LNCaP clone FGC (cell line): ENCODE results near the gene TRIM63.
"Not testable (repeated sequence)": the region's sequence is repeated elsewhere in the genome, so short reads cannot be mapped to it uniquely, and the experiment has no call there.

Experiments
- DNase-seq: peaks from one replicate; pipeline ENCODE4 v3.0.0-alpha.2; 2011; ENCODE audit warnings: low read depth
- H3K4me3 ChIP-seq: 2 replicates; pipeline ENCODE4 v1.5.1; 2011; ENCODE audit warnings: mild to moderate bottlenecking, low read depth, low read length, control low read depth
- TF ChIP-seq, protein P1 (sequence below): IDR thresholded peaks from 2 replicates; pipeline ENCODE4 v1.5.1; 2012; ENCODE audit warnings: mild to moderate bottlenecking; ENCODE audit not compliant: control insufficient read depth, insufficient read depth; ENCODE audit errors: extremely low read depth

The TRIM63 gene

DNA sequence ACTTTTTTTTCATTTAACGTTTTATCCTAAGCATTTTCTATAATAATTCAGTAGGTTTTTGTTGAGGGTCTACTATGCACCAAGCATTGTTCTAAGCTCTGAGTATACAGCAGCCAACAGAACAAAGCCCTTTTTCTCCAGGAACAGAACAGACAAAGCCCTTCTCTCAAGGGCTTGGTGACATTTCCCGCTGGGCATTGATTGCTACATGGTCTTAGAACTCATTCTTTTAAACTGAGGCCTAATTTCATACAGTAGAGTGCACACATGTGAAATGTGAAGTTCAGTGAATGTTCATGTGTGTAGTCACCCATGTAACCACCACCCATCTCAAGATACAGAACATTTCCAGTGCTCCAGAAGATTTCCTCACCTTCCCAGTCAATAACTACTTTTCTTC, 29.0 kb upstream of the TRIM63 start:
- TF ChIP-seq, protein P1, sequence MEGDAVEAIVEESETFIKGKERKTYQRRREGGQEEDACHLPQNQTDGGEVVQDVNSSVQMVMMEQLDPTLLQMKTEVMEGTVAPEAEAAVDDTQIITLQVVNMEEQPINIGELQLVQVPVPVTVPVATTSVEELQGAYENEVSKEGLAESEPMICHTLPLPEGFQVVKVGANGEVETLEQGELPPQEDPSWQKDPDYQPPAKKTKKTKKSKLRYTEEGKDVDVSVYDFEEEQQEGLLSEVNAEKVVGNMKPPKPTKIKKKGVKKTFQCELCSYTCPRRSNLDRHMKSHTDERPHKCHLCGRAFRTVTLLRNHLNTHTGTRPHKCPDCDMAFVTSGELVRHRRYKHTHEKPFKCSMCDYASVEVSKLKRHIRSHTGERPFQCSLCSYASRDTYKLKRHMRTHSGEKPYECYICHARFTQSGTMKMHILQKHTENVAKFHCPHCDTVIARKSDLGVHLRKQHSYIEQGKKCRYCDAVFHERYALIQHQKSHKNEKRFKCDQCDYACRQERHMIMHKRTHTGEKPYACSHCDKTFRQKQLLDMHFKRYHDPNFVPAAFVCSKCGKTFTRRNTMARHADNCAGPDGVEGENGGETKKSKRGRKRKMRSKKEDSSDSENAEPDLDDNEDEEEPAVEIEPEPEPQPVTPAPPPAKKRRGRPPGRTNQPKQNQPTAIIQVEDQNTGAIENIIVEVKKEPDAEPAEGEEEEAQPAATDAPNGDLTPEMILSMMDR: no peak
- DNase-seq: no peak
- H3K4me3 ChIP-seq: no peak overlapping the region

DNA sequence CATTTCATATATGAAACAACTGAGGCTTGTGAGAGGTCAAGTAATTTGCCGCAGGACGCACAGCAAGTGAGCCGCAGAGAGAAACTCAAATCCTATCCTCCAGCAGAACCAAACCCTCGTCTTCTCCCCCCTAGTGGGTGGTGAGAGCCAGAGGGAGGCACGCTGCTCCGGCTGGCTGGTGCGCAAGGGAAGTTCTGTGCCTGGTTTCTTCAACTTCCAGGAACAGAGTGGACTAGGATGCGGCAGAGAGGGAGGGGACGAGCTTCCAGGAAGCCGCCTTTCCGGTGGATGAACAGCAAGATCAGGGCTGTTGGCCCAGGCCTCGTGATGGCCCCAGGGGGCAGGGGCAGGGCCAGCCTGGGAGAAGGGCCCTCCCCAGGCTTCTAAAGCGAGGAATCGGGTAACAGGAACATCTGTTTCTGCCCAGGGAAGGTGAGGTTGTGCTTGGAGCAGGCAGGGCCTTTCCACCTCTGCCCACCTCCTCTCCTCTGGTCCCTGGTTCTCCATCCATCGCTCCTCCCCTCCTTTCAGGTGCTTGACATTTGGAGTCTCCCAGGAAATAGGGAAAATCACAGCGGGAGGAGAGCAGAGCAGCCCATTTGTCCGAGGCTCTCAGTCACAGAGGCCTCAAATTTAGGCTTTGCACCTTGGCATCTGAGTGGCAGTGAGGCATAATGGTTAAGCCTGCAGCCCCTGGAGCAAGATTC, 27.4 kb upstream of the TRIM63 start:
- TF ChIP-seq, protein P1: no peak
- no peak for DNase-seq
- H3K4me3 ChIP-seq: no peak overlapping the region

DNA sequence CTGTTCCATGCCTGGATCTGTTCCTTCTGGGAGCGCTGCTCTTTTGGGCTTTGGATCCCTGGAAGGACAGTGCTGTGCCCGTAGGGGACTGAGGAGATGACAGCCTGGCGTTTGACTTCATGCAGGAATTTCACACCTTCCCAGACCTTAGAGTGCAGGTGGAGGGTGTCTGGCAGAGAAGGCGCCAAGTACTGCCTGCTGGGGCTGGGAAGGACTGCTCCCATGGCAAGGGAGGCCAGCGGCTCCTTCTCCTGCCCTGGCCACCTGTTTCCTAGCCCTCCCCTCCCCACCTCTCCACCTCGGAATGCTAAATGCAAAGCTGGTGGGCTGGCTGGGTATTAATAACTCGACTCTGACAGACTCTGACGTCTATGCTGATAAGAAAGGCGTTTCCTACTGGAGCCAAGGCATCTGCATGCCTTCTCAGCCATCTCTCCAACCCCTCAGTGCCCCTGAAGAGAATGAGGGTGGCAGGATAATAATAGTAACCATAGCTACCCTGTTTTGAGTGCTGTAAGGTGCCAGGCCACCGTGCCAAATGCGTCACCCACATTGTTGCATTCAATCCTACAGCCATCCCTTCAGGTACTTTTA, 26.7 kb upstream of the TRIM63 start:
- H3K4me3 ChIP-seq: no peak overlapping the region
- no peak for DNase-seq
- TF ChIP-seq, protein P1: no peak

GRCh38 chr1:26093569-26093968, 26.1 kb upstream of the TRIM63 start:
- not testable (repeated sequence) for DNase-seq, H3K4me3 ChIP-seq

DNA sequence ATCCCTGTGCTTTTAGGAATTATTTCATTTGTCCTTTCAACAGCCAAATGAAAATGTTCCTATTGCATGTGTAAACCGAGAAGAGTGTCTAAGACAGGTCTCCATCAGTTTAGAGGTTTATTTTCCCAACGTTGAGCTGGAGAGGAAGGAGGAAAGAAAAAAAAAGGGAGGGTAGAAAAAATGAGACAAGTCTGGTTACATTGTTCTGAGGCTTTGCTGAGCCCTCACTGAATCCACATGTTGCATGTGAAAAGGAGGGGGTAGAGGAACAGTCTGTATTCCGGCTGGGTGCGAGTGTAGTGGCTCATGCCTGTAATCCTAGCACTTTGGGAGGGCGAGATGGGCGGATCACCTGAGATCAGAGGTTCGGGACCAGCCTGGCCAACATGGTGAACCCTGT, 25.0 kb upstream of the TRIM63 start:
- H3K4me3 ChIP-seq: no peak overlapping the region
- no peak for DNase-seq
- TF ChIP-seq, protein P1: no peak

DNA sequence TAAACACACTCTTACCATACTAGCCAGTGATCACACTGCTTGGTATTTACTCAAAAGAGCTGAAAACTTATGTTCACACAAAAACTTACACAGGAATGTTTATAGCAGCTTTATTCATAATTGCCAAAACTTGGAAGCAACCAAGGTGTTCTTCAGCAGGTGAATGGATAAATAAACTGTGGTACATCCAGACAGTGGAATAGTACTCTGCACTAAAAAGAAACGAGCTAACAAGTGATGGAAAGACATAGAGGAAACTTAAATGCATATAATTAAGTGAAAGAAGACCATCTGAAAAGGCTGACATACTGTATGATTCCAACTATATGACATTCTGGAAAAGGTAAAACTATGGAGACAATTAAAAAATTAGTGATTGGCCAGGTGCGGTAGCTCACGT, 23.5 kb upstream of the TRIM63 start:
- TF ChIP-seq, protein P1: no peak
- H3K4me3 ChIP-seq: no peak overlapping the region
- no peak for DNase-seq

DNA sequence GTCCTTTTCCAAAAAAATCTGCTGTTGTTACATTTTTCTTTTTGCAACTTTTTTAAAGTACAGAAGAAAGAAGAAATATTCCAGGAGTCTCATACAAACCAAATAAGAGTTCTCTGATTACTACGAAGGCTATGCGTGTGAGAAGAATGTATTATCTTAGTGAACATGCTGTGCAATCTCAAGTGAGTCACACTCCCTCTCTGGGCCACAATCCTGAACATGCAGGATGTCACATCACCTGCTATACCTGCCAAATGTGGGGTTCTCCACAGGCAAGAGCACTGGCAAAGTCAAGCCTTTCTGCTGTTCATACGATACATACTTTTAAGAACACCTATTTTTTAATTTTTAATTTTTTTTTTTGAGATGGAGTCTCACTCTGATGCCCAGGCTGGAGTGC, 21.7 kb upstream of the TRIM63 start:
- TF ChIP-seq, protein P1: no peak
- DNase-seq: no peak
- H3K4me3 ChIP-seq: no peak overlapping the region
